ENCODE results near the gene PRDM16. TPM values are rescaled to one million over a fixed set of nuclear protein-coding genes. Genes with fewer than 3 reads are reported as not detected.

Gene PRDM16
- total RNA-seq, 1 experiment from 2014 or later = 0.17 TPM

- Mint-ChIP-seq H3K4me3 (no peak overlapping the region), H3K4me1 (peaks cover 0 to 16% of the 10 kb centered on the region in 2 experiments; a peak in 2 of 4 replicates), H3K27me3 (ENCODE audit: low read depth) (no peaks in the 10 kb centered on the region; the same call in 1 of the 2 replicates), H3K36me3 (ENCODE audit: insufficient read depth in 1 of 3, low read depth in 3 of 3) (no peaks in the 10 kb centered on the region), H3K27ac (no peak overlapping the region), H3K9me3 (peaks cover 0 to 2% of the 10 kb centered on the region in 2 experiments; a peak in 1 of 5 replicates)
- Histone ChIP-seq H3K4me1 (ENCODE audit: insufficient read depth, low read length) (no peaks in the 10 kb centered on the region), H3K23ac (ENCODE audit: insufficient read length, low read depth, low read length) (no peak overlapping the region), H2BK12ac (ENCODE audit: insufficient read length, low read depth, low read length) (no peak overlapping the region), H4K5ac (ENCODE audit: insufficient read length, low read depth, low read length) (no peak overlapping the region), H3K27ac (ENCODE audit: insufficient read length, low read depth, low read length) (no peak overlapping the region), H4K91ac (ENCODE audit: insufficient read length, low read depth, low read length) (no peak overlapping the region), H3K23me2 (ENCODE audit: insufficient read length, low read depth, low read length, poor library complexity, severe bottlenecking) (no peaks in the 10 kb centered on the region), H2BK120ac (ENCODE audit: low read depth, low read length, poor library complexity, severe bottlenecking) (no peak overlapping the region), H2AK5ac (ENCODE audit: insufficient read length, low read length) (no peak overlapping the region), H4K8ac (replicated peaks; ENCODE audit: insufficient read length, low read depth, low read length) (no peak overlapping the region), H3K9ac (ENCODE audit: extremely low read depth, insufficient read length, low read length) (no peak overlapping the region), H3K79me2 (ENCODE audit: insufficient read depth, low read length) (no peaks in the 10 kb centered on the region), H3K4me2 (ENCODE audit: insufficient read depth, insufficient read length, low read length) (no peak overlapping the region), H2BK20ac (ENCODE audit: low read depth, low read length, poor library complexity, severe bottlenecking) (no peak overlapping the region), H3K14ac (ENCODE audit: insufficient read depth, low read length) (no peak overlapping the region), H2BK5ac (ENCODE audit: insufficient read length, low read length) (no peak overlapping the region), H3K9me3 (ENCODE audit: control insufficient read depth, low read depth, low read length) (no peaks in the 10 kb centered on the region), H4K20me1 (ENCODE audit: control insufficient read depth, insufficient read depth, insufficient read length) (no peaks in the 10 kb centered on the region), H3K56ac (ENCODE audit: insufficient read length, low read depth, low read length) (no peak overlapping the region), H3K18ac (ENCODE audit: insufficient read length, low read depth, low read length) (no peak overlapping the region), H2BK15ac (ENCODE audit: low read depth, low read length) (no peak overlapping the region), H2AFZ (ENCODE audit: low read length) (no peak overlapping the region), H3K27me3 (ENCODE audit: insufficient read depth, low read length) (no peaks in the 10 kb centered on the region), H3K79me1 (ENCODE audit: insufficient read depth, low read depth, low read length, poor library complexity, severe bottlenecking) (no peaks in the 10 kb centered on the region), H3T11ph (ENCODE audit: low read length) (no peak overlapping the region), H3K4ac (ENCODE audit: low read depth, low read length) (no peak overlapping the region)
- TF ChIP-seq CTCF (conservative IDR thresholded peaks at IDR 0.05) = no peak
- DNase-seq = no peak
- WGBS (ENCODE audit: extremely low coverage, insufficient read length, low lambda C conversion rate) = no CpG with 5 or more reads among the region's 8 CpGs
Measured at GRCh38 chr1:3114846-3115245, 45.8 kb downstream of the PRDM16 start.

All from H9 (cell line).